HG03025 (cell line): ENCODE measurements around the gene SPTBN1.
A peak's percentile ranks its signal among the peaks of the same experiment; 100 is the strongest.

Experiments used
- ATAC-seq: cut with Tn5 transposase; IDR thresholded peaks from one replicate; pipeline ENCODE4 v1.9.1; 2021; ENCODE audit warnings: mild to moderate bottlenecking, moderate library complexity; ENCODE audit not compliant: unreplicated experiment, low FRiP score

SPTBN1 gene

DNA sequence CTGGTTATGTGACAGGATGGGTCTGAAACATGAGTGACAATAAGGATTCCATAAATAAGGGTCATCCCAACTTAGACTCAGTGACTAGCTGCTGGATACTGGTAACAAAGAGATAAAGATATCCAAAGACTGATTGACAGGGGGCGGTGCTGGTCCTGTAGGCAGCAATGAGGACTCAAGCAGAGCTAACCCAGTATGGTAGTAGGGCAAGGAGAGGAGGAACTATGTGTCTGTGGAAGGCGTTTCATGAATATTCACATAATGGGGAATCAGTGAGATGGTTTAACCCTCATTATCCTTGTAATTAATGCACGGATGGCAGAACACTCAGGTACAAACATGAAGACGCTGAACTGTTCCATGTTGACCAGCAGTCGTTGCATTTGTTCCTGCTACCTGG is 164.8 kb downstream of the SPTBN1 start:
- ATAC-seq: no peak

DNA sequence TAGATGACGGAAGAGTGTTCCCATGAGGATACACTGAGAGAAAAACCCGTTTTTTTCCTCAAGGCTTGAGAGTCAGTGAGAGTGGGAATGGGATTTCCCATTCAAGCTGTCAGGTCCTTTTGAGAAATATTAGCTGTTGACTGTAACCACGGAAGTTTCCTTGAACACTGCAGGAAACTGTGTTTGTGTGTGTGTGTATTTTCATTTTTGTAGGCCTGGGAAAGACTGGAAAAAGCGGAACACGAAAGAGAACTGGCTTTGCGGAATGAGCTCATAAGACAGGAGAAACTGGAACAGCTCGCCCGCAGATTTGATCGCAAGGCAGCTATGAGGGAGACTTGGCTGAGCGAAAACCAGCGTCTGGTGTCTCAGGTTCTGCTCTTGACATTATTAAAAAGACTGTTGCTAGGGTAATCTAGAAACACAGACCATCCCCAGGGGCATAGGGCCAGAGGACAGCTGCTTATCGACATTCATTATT is 168.5 kb downstream of the SPTBN1 start:
- ATAC-seq: no peak

- ATAC-seq: no peak
These were observed 170.0 kb downstream of the SPTBN1 start for GRCh38 chr2:54626131-54626530.

- no peak for ATAC-seq
These were observed 170.8 kb downstream of the SPTBN1 start for GRCh38 chr2:54626884-54627283.

GRCh38 chr2:54627973-54628372 is 171.8 kb downstream of the SPTBN1 start:
- no peak for ATAC-seq

DNA sequence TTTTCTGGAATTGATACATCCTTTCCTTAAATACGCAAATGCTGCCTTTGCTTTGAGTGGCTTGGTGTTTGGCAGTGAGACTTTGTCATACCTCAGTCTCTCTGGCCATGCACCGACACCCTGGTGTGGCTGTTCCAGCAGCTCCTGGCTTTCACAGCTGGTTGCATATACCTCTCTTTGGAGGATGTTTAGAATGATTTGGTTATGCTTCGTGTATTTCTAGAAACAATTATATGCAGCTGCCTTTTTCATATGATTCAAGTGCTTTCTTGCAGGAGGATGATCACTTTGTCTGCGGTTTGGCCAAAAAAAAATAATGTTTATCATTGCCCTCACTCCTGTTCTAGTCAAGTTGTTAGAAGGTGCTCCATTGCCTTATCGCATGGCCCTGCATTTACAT is 172.3 kb downstream of the SPTBN1 start:
- no peak for ATAC-seq

- no peak for ATAC-seq
These were observed 172.8 kb downstream of the SPTBN1 start for GRCh38 chr2:54628957-54629356.

GRCh38 chr2:54629390-54629789 is 173.3 kb downstream of the SPTBN1 start:
- ATAC-seq: no peak

DNA sequence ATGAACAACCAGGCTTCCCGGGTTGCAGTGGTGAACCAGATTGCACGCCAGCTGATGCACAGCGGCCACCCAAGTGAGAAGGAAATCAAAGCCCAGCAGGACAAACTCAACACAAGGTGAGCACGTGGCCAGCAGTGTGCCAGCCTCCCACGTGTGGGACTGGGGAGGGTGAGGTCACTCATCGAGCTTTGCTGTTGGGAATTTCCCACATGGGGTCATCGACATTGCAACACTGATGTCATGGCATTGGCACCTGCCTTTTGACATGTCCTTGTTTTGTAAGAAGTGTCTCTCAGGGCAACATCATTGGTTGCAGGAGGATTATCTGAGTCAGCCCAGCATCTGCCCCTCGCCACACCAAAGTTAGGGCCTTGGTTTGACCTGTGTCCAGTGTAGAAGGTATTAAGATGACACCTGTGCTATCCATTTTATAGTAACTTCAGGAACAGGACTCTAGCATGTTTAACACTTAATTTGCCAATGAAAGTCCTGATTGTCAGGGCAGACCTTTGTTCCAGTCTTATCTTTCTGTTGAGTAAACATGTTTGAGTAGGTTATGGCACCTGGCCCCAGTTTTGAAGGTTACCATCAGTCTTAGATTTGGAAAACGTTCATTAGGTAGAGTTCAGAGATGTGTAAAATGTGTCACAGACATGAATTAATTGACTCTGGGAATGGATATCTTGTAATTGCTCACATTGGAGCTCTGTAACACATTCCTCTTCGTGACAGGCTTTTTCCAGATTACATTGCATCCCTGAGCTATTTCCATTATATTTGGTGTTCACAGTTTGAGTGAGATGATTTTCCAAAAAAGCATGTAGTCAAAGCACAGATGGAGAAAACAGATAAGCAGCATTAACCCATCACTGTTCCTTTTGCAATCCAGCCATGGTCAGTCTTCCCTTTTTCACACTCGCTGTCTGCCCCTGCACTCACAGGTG is 174.1 kb downstream of the SPTBN1 start:
- ATAC-seq: no peak

GRCh38 chr2:54630858-54631497 is 174.9 kb downstream of the SPTBN1 start:
- ATAC-seq: no peak

- no peak for ATAC-seq
These were observed 175.6 kb downstream of the SPTBN1 start for GRCh38 chr2:54631755-54632154.

- ATAC-seq: no peak
These were observed 176.9 kb downstream of the SPTBN1 start for GRCh38 chr2:54632733-54633692.

DNA sequence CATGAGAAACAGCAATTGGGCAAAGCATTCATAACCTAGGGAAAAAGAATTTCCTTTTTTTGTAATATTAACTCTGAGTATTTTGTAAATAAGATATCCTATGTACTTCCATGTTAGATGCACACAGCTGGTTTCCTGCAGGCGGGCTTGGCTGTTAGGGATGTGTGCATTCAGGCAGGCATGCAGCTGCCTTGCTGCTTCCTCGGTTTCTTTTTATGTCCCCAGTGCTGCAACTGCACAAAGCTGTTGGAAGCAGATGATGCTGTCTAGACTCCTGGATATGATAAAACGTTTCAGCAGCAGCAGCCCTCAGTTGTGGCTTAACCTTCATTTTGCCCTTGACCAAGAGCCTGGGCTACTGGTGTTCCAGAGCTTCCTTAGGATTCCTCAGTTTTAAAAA is 177.9 kb downstream of the SPTBN1 start:
- no peak for ATAC-seq

DNA sequence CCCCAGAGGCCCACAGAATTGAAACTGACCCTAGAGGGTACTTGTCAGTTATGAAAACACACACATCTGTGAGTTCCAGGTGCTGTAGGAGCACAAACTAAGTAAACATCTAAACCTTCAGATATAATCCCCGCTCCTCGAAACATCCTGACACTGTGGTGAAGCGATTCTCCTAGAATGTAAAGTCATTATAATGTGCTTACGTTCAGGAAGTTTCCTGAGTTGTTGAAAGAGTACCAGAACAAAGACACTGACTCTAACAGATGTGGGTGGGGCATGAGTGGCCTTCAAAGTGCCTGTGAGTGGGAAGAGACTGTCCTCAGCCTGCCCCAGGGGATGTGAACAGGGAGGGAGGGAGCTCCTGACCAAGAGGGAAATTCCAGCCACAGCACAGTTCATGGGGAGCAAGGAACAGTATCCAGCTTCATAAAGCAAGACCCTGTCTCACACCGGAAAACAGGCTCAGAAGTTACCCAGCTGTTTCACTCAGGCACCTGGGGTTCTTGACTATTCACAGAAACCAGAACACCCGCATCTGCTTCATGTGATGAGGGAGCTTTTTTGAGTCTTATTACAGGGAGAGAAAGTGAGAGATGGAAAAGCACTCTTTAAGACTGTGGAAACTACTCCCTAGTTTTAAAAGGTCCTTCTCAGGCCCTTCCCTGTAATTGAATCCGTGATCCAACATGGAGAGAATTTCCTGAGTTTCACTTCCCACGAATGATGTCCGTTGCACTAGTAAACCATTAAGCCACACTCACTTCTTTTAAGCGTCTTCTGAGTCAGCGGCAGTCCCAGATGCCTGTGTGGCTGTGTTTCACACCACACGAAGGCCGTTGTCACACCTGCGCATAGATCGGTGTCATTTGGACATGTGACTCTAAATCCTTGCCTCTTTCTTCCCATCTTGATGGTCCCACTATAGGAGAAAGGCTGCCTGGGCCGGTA is 178.7 kb downstream of the SPTBN1 start:
- ATAC-seq: peak; percentile 88

DNA sequence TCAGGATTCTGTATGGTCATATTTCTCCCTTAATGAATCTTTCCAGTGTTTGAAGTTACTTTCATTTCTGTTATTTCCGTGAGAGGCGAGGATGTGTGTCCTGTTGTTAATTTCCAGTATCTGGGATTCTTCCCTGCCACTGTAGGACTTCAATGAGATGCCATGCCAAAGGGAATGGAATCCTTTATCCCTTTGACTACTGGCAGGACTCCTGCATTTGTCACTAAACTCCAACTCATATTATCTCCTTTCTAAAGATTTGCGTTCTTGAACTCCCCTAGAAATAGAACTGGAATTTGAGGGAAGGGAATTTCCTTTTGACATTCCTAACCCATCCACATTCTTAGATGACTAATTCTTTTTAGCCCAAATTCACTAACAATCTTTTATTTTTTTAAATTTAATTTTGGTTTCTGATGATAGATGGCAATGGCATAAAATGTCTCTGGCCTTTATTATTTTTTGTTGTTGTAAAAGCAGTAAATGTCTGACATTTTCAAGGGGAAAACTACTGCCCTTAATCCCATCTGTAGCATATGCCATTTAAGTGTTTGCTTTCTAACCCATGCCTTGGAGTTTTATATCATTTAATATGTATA is 179.5 kb downstream of the SPTBN1 start:
- ATAC-seq: no peak

GRCh38 chr2:54636415-54637139 is 180.4 kb downstream of the SPTBN1 start:
- no peak for ATAC-seq

GRCh38 chr2:54638103-54638502 is 182.0 kb downstream of the SPTBN1 start:
- ATAC-seq: peak; percentile 34

GRCh38 chr2:54638774-54639187 is 182.7 kb downstream of the SPTBN1 start:
- ATAC-seq: no peak
